HepG2 (cell line): Measurements from ENCODE around the gene DYNC1LI1. TPM values are rescaled to one million over a fixed set of nuclear protein-coding genes. Genes with fewer than 3 reads are reported as not detected.

Source experiments
- AGO2 ChIP-seq: fragments of 200-400 bp; formaldehyde crosslinking; optimal IDR thresholded peaks from 2 replicates; pipeline ENCODE3; 2017; ENCODE audit warnings: mild to moderate bottlenecking, low read depth, low read length, moderate library complexity
- ARID2 ChIP-seq: sonication (generic); formaldehyde crosslinking; IDR thresholded peaks from 2 replicates; pipeline ENCODE4 v1.8.1; 2022; ENCODE audit warnings: mild to moderate bottlenecking, missing genetic modification reagents, borderline replicate concordance
- ARNTL ChIP-seq: sonication (generic); formaldehyde crosslinking; IDR thresholded peaks from 2 replicates; pipeline ENCODE4 v1.4.0; 2020; ENCODE audit warnings: mild to moderate bottlenecking, missing genetic modification reagents
- BORCS8-MEF2B ChIP-seq: sonication (generic); formaldehyde crosslinking; IDR thresholded peaks from 2 replicates; pipeline ENCODE4 v1.8.0; 2022; ENCODE audit warnings: mild to moderate bottlenecking, missing genetic modification reagents
- EEA1 ChIP-seq: sonication (generic); formaldehyde crosslinking; IDR thresholded peaks from 2 replicates; pipeline ENCODE4 v1.5.1; 2020; ENCODE audit warnings: mild to moderate bottlenecking, missing genetic modification reagents, borderline replicate concordance
- ELF4 ChIP-seq: sonication (generic); formaldehyde crosslinking; IDR thresholded peaks from 2 replicates; pipeline ENCODE4 v1.5.0; 2020; ENCODE audit warnings: missing genetic modification reagents, mild to moderate bottlenecking, moderate library complexity, borderline replicate concordance
- ETV6 ChIP-seq: sonication (generic); formaldehyde crosslinking; conservative IDR thresholded peaks from 2 replicates; pipeline ENCODE4 v1.4.0; 2020; ENCODE audit warnings: missing genetic modification reagents
- FOXM1 ChIP-seq: sonication (generic); formaldehyde crosslinking; IDR thresholded peaks from 2 replicates; pipeline ENCODE4 v1.5.0; 2020; ENCODE audit warnings: missing genetic modification reagents
- GABPA ChIP-seq, 2 experiments: IDR thresholded peaks; 2 replicates each; pipeline ENCODE4 v1.6.1; 2011 to 2016; ENCODE audit warnings: low read depth in 2 of 2, low read length in 1 of 2, missing biosample characterization in 1 of 2, missing genetic modification characterization in 1 of 2
- IRF2 ChIP-seq: IDR thresholded peaks from 2 replicates; pipeline ENCODE4 v1.6.1; 2018; ENCODE audit warnings: missing genetic modification reagents, missing compliant biosample characterization
- KMT2A ChIP-seq: sonication (generic); formaldehyde crosslinking; IDR thresholded peaks from 2 replicates; pipeline ENCODE4 v1.4.0; 2020; ENCODE audit warnings: missing genetic modification reagents
- PCBP1 ChIP-seq: fragments of 200-400 bp; formaldehyde crosslinking; IDR thresholded peaks from 2 replicates; pipeline ENCODE4 v1.6.1; 2017; ENCODE audit warnings: mild to moderate bottlenecking, low read depth, low read length, borderline replicate concordance
- POLR2AphosphoS2 ChIP-seq: IDR thresholded peaks from 2 replicates; pipeline ENCODE4 v1.6.1; 2011; ENCODE audit warnings: low read depth, low read length, improper control_type of control experiment
- POLR2AphosphoS5 ChIP-seq: IDR thresholded peaks from 2 replicates; pipeline ENCODE4 v1.6.1; 2012; ENCODE audit warnings: low read depth, low read length
- PTBP1 ChIP-seq: fragments of 200-400 bp; formaldehyde crosslinking; IDR thresholded peaks from 2 replicates; pipeline ENCODE4 v1.6.1; 2018; ENCODE audit warnings: low read length, low read depth; ENCODE audit not compliant: poor library complexity, severe bottlenecking
- RFXAP ChIP-seq: sonication (generic); formaldehyde crosslinking; IDR thresholded peaks from 2 replicates; pipeline ENCODE4 v1.4.0; 2020; ENCODE audit warnings: missing genetic modification reagents, borderline replicate concordance
- SIN3A ChIP-seq: IDR thresholded peaks from 2 replicates; pipeline ENCODE4 v1.6.1; 2011; ENCODE audit warnings: low read depth, mild to moderate bottlenecking, control low read depth, low read length, borderline replicate concordance
- SRSF1 ChIP-seq: fragments of 200-400 bp; formaldehyde crosslinking; optimal IDR thresholded peaks from 2 replicates; pipeline ENCODE3; 2017; ENCODE audit warnings: mild to moderate bottlenecking, low read depth, low read length, moderate library complexity
- ZKSCAN1 ChIP-seq: fragments of 150-350 bp; IDR thresholded peaks from 2 replicates; pipeline ENCODE4 v1.6.1; 2014; ENCODE audit warnings: low read length
- ZMAT3 ChIP-seq: sonication (generic); formaldehyde crosslinking; conservative IDR thresholded peaks from 2 replicates; pipeline ENCODE4 v1.7.0; 2021; ENCODE audit warnings: missing genetic modification reagents
- ZNF296 ChIP-seq: sonication (generic); formaldehyde crosslinking; conservative IDR thresholded peaks from 2 replicates; pipeline ENCODE4 v1.5.0; 2020; ENCODE audit warnings: mild to moderate bottlenecking, missing genetic modification reagents
- ZNF619 ChIP-seq: sonication (generic); formaldehyde crosslinking; IDR thresholded peaks from 2 replicates; pipeline ENCODE4 v1.4.0; 2020; ENCODE audit warnings: mild to moderate bottlenecking, missing genetic modification reagents
- polyA plus RNA-seq, 8 experiments: library from polyadenylated mRNA; depleted of rRNA in 3 of 8; stranded (reverse) in 7 of 8; unstranded in 1 of 8; fragments of >200 nt; fragmentation: Illumina TruSeq in 4 of 8; extraction: Trizol in 4 of 8; gene quantifications; 2 replicates each; pipeline versions ENCODE4 v1.2.1 to v1.2.3, GENCODE V29; 2011 to 2016; ENCODE audit warnings: low read depth in 4 of 8, missing spikeins in 1 of 8, mixed read lengths in 1 of 8; ENCODE audit not compliant: insufficient read depth in 1 of 8
- total RNA-seq, 5 experiments: library from RNA; depleted of rRNA; stranded (reverse); fragments of >200 nt; fragmentation: Illumina TruSeq; extraction: Trizol; gene quantifications; 2 replicates each; pipeline ENCODE4 v1.2.3, GENCODE V29; 2016; ENCODE audit warnings: low read depth in 1 of 5
- TF ChIP-seq, protein P1 (sequence below): sonication (generic); formaldehyde crosslinking; conservative IDR thresholded peaks from 2 replicates; pipeline ENCODE4 v1.4.0; 2020; ENCODE audit warnings: missing genetic modification reagents
- TF ChIP-seq, protein P2 (sequence below): sonication (generic); formaldehyde crosslinking; IDR thresholded peaks from 2 replicates; pipeline ENCODE4 v1.4.0; 2020; ENCODE audit warnings: missing genetic modification reagents
- TF ChIP-seq, protein P3 (sequence below): sonication (generic); formaldehyde crosslinking; IDR thresholded peaks from 2 replicates; pipeline ENCODE4 v1.4.0; 2020; ENCODE audit warnings: missing genetic modification reagents, borderline replicate concordance

DYNC1LI1 gene
- total and polyA plus RNA-seq, 2 of the 13 experiments (the other 11 are each of a cell fraction or from before 2014, with no cell fraction given) = 13.4 to 37.1 TPM

DNA sequence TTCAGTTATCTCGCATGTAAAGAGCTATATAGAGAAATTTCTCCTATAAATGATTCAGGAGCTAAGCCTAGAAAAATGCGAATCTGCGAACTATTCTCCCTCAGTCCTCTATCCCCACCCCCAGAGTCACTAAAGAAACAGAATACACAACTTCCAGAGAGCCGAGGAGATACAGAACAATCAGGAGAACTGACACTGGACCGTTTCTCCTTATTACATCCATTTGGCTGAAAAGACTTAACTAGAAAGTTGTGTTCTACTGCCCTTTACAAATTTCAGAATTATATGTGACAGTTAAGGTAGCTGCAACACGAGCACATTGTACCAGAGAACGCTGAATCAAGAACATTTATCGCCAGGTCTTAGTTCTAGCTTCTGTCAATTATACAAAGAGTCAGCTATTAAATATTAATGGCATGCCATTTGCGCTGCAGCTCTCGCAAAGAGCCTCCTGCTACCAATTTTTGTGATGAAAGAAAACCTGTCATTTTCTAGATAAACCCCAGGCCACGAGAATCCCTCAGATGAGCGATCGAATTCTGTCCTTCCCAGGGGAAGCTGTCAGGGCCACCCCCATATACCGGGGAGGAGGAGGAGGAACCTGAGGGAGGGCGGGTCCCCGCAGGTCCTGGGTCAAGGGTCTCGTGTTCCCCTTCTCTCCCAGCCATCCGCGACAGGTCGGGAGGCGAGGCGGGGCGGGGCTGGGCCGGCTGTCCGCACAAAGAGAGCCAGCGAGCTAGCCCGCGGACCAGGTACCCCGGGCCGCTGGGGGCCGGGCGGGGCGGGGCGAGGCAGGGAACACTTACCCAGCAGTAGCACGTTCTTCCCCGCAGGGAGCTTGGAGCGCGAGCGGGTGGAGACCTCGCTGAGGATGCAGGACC, 878 bp downstream of the DYNC1LI1 start (continued):
- TF ChIP-seq SIN3A = peak; percentile 3; the same call in 1 of the 2 replicates
- TF ChIP-seq EEA1 = peak; percentile 89; the same call in 1 of the 2 replicates
- TF ChIP-seq, protein P1, sequence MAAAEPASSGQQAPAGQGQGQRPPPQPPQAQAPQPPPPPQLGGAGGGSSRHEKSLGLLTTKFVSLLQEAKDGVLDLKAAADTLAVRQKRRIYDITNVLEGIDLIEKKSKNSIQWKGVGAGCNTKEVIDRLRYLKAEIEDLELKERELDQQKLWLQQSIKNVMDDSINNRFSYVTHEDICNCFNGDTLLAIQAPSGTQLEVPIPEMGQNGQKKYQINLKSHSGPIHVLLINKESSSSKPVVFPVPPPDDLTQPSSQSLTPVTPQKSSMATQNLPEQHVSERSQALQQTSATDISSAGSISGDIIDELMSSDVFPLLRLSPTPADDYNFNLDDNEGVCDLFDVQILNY (CRISPR knock-in tag) = no peak; the same call in 1 of the 2 replicates
- no peak; the same call in 1 of the 2 replicates for TF ChIP-seq RFXAP (CRISPR knock-in tag)
- no peak for TF ChIP-seq ZMAT3 (CRISPR knock-in tag)
- TF ChIP-seq ARID2 (CRISPR knock-in tag) = no peak
- TF ChIP-seq KMT2A (CRISPR knock-in tag) = no peak
- no peak for TF ChIP-seq PCBP1
- no peak for TF ChIP-seq ZNF619 (CRISPR knock-in tag)
- no peak for TF ChIP-seq GABPA (IDR thresholded peaks at IDR 0.05; ENCODE audit: low read depth, low read length)
- no peak for TF ChIP-seq GABPA (CRISPR knock-in tag; IDR thresholded peaks at IDR 0.05; ENCODE audit: low read depth)
- TF ChIP-seq, protein P2, sequence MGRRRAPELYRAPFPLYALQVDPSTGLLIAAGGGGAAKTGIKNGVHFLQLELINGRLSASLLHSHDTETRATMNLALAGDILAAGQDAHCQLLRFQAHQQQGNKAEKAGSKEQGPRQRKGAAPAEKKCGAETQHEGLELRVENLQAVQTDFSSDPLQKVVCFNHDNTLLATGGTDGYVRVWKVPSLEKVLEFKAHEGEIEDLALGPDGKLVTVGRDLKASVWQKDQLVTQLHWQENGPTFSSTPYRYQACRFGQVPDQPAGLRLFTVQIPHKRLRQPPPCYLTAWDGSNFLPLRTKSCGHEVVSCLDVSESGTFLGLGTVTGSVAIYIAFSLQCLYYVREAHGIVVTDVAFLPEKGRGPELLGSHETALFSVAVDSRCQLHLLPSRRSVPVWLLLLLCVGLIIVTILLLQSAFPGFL = no peak
- 0 out of 2 replicates have a peak, but pooled peaks have one; percentile 15 for TF ChIP-seq ARNTL (CRISPR knock-in tag)
- no peak for TF ChIP-seq PTBP1
- no peak for TF ChIP-seq ELF4 (CRISPR knock-in tag)
- TF ChIP-seq SRSF1 = no peak
- TF ChIP-seq ZNF296 (CRISPR knock-in tag) = 0 out of 2 replicates have a peak, but pooled peaks have one; percentile 16
- no peak for TF ChIP-seq FOXM1 (CRISPR knock-in tag)
- no peak for TF ChIP-seq ZKSCAN1
- TF ChIP-seq, protein P3, sequence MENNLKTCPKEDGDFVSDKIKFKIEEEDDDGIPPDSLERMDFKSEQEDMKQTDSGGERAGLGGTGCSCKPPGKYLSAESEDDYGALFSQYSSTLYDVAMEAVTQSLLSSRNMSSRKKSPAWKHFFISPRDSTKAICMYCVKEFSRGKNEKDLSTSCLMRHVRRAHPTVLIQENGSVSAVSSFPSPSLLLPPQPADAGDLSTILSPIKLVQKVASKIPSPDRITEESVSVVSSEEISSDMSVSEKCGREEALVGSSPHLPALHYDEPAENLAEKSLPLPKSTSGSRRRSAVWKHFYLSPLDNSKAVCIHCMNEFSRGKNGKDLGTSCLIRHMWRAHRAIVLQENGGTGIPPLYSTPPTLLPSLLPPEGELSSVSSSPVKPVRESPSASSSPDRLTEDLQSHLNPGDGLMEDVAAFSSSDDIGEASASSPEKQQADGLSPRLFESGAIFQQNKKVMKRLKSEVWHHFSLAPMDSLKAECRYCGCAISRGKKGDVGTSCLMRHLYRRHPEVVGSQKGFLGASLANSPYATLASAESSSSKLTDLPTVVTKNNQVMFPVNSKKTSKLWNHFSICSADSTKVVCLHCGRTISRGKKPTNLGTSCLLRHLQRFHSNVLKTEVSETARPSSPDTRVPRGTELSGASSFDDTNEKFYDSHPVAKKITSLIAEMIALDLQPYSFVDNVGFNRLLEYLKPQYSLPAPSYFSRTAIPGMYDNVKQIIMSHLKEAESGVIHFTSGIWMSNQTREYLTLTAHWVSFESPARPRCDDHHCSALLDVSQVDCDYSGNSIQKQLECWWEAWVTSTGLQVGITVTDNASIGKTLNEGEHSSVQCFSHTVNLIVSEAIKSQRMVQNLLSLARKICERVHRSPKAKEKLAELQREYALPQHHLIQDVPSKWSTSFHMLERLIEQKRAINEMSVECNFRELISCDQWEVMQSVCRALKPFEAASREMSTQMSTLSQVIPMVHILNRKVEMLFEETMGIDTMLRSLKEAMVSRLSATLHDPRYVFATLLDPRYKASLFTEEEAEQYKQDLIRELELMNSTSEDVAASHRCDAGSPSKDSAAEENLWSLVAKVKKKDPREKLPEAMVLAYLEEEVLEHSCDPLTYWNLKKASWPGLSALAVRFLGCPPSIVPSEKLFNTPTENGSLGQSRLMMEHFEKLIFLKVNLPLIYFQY (CRISPR knock-in tag) = no peak
- TF ChIP-seq AGO2 = no peak
- TF ChIP-seq POLR2AphosphoS5 = no peak
- TF ChIP-seq ETV6 = 0 out of 2 replicates have a peak, but pooled peaks have one; percentile 15
- TF ChIP-seq POLR2AphosphoS2 = no peak
- no peak for TF ChIP-seq BORCS8-MEF2B (CRISPR knock-in tag)
- 0 out of 2 replicates have a peak, but pooled peaks have one; percentile 10 for TF ChIP-seq IRF2
